ENCODE measurements around the gene ABHD2.

The ABHD2 gene

GRCh38 chr15:89125088-89125826, 37.0 kb downstream of the ABHD2 start:
- H4K20me1 ChIP-seq (ENCODE audit: insufficient read depth, low read length): no peaks in the 10 kb centered on the region
- H3K9ac ChIP-seq (ENCODE audit: low read length): no peak overlapping the region
- no peaks in the 10 kb centered on the region for H3K79me2 ChIP-seq (ENCODE audit: insufficient read depth, low read length)
- no peak overlapping the region for H3K4me2 ChIP-seq (ENCODE audit: low read length)
- H3K4me1 ChIP-seq (ENCODE audit: insufficient read depth, low read length, severe bottlenecking): peaks cover 26% of the 10 kb centered on the region
- H2AFZ ChIP-seq (ENCODE audit: low read length): no peak overlapping the region
- H3K9me3 ChIP-seq (ENCODE audit: low read length): no peaks in the 10 kb centered on the region
- H3K36me3 ChIP-seq (ENCODE audit: insufficient read depth, low read length): peaks cover 28% of the 10 kb centered on the region; the same call in 1 of the 2 replicates
- no peak for TF ChIP-seq EZH2 (IDR thresholded peaks at IDR 0.05; ENCODE audit: borderline replicate concordance, low read length)
- TF ChIP-seq CTCF (IDR thresholded peaks at IDR 0.05; ENCODE audit: low read length): no peak
- H3K27ac ChIP-seq (ENCODE audit: low read depth, low read length, poor library complexity, severe bottlenecking): no peak overlapping the region
- H3F3A ChIP-seq (ENCODE audit: insufficient read depth, low read length): no peaks in the 10 kb centered on the region
- no peaks in the 10 kb centered on the region for H3K27me3 ChIP-seq (ENCODE audit: insufficient read depth, low read length)
- no peak overlapping the region for H3K4me3 ChIP-seq (ENCODE audit: low read depth, low read length, poor library complexity, severe bottlenecking)
- no peaks in the 10 kb centered on the region for H3K9me2 ChIP-seq (ENCODE audit: low read depth, low read length)

- H3F3A ChIP-seq (ENCODE audit: insufficient read depth, low read length): no peaks in the 10 kb centered on the region
- no peak for TF ChIP-seq EZH2 (IDR thresholded peaks at IDR 0.05; ENCODE audit: borderline replicate concordance, low read length)
- no peak for TF ChIP-seq CTCF (IDR thresholded peaks at IDR 0.05; ENCODE audit: low read length)
- no peak overlapping the region for H2AFZ ChIP-seq (ENCODE audit: low read length)
- peaks cover 24% of the 10 kb centered on the region for H3K4me1 ChIP-seq (ENCODE audit: insufficient read depth, low read length, severe bottlenecking)
- H3K27ac ChIP-seq (ENCODE audit: low read depth, low read length, poor library complexity, severe bottlenecking): no peak overlapping the region
- H3K9me2 ChIP-seq (ENCODE audit: low read depth, low read length): no peaks in the 10 kb centered on the region
- H3K9me3 ChIP-seq (ENCODE audit: low read length): no peaks in the 10 kb centered on the region
- H3K79me2 ChIP-seq (ENCODE audit: insufficient read depth, low read length): no peaks in the 10 kb centered on the region
- no peak overlapping the region for H3K9ac ChIP-seq (ENCODE audit: low read length)
- H3K4me2 ChIP-seq (ENCODE audit: low read length): no peak overlapping the region
- H3K27me3 ChIP-seq (ENCODE audit: insufficient read depth, low read length): no peaks in the 10 kb centered on the region
- no peak overlapping the region for H3K4me3 ChIP-seq (ENCODE audit: low read depth, low read length, poor library complexity, severe bottlenecking)
- H3K36me3 ChIP-seq (ENCODE audit: insufficient read depth, low read length): peaks cover 29% of the 10 kb centered on the region; the same call in 1 of the 2 replicates
- H4K20me1 ChIP-seq (ENCODE audit: insufficient read depth, low read length): no peaks in the 10 kb centered on the region
Measured at GRCh38 chr15:89126009-89126408, 37.8 kb downstream of the ABHD2 start.

- H3K79me2 ChIP-seq (ENCODE audit: insufficient read depth, low read length): no peaks in the 10 kb centered on the region
- no peak overlapping the region for H3K9ac ChIP-seq (ENCODE audit: low read length)
- H3K27ac ChIP-seq (ENCODE audit: low read depth, low read length, poor library complexity, severe bottlenecking): no peak overlapping the region
- H2AFZ ChIP-seq (ENCODE audit: low read length): no peak overlapping the region
- no peaks in the 10 kb centered on the region for H3K27me3 ChIP-seq (ENCODE audit: insufficient read depth, low read length)
- peaks cover 29% of the 10 kb centered on the region; the same call in 1 of the 2 replicates for H3K36me3 ChIP-seq (ENCODE audit: insufficient read depth, low read length)
- no peak overlapping the region for H3K4me3 ChIP-seq (ENCODE audit: low read depth, low read length, poor library complexity, severe bottlenecking)
- H3K9me3 ChIP-seq (ENCODE audit: low read length): no peaks in the 10 kb centered on the region
- no peaks in the 10 kb centered on the region for H3K9me2 ChIP-seq (ENCODE audit: low read depth, low read length)
- H4K20me1 ChIP-seq (ENCODE audit: insufficient read depth, low read length): no peaks in the 10 kb centered on the region
- H3K4me2 ChIP-seq (ENCODE audit: low read length): no peak overlapping the region
- peaks cover 18% of the 10 kb centered on the region for H3K4me1 ChIP-seq (ENCODE audit: insufficient read depth, low read length, severe bottlenecking)
- TF ChIP-seq CTCF (IDR thresholded peaks at IDR 0.05; ENCODE audit: low read length) (no peak), EZH2 (IDR thresholded peaks at IDR 0.05; ENCODE audit: borderline replicate concordance, low read length) (no peak)
- no peaks in the 10 kb centered on the region for H3F3A ChIP-seq (ENCODE audit: insufficient read depth, low read length)
Measured at GRCh38 chr15:89127054-89127702, 38.9 kb downstream of the ABHD2 start.

Measured in OCI-LY1 (cell line).